ENCODE data around the gene SHD. TPM values are rescaled to one million over a fixed set of nuclear protein-coding genes. Genes with fewer than 3 reads are reported as not detected.

SHD gene
- total RNA-seq, 1 donor from 2014 or later: 0.79 TPM

GRCh38 chr19:4334929-4335570 is 56.0 kb downstream of the SHD start:
- H3K9ac ChIP-seq (ENCODE audit: low read length): no peak overlapping the region
- no peaks in the 10 kb centered on the region for H3K36me3 ChIP-seq (ENCODE audit: insufficient read depth, low read length)
- H3K4me1 Mint-ChIP-seq (ENCODE audit: low read depth, unreplicated experiment): peaks cover 2% of the 10 kb centered on the region
- H3K9me3 Mint-ChIP-seq (ENCODE audit: unreplicated experiment): peaks cover 9% of the 10 kb centered on the region
- no peaks in the 10 kb centered on the region for H4K20me1 ChIP-seq (ENCODE audit: insufficient read depth, low read length)
- H3K4me3 Mint-ChIP-seq (ENCODE audit: unreplicated experiment): no peak overlapping the region
- peaks cover 4% of the 10 kb centered on the region for H3K36me3 Mint-ChIP-seq (ENCODE audit: low read depth, unreplicated experiment)
- no peak overlapping the region for H3K27ac Mint-ChIP-seq (ENCODE audit: unreplicated experiment)
- H3K9me3 ChIP-seq (ENCODE audit: insufficient read depth, low read depth, low read length): no peaks in the 10 kb centered on the region
- H3K27me3 ChIP-seq (ENCODE audit: insufficient read depth, low read length): no peaks in the 10 kb centered on the region
- no peak overlapping the region for H3K27ac ChIP-seq (ENCODE audit: low read depth, low read length)
- H3K4me2 ChIP-seq (ENCODE audit: low read length): no peak overlapping the region
- peaks cover 6% of the 10 kb centered on the region for H3K4me1 ChIP-seq (ENCODE audit: insufficient read depth, low read length)
- no peak overlapping the region for H2AFZ ChIP-seq (ENCODE audit: low read depth, low read length)
- FAIRE-seq: no peak
- no peaks in the 10 kb centered on the region for H3K79me2 ChIP-seq (ENCODE audit: insufficient read depth, low read length)
- peaks cover 5% of the 10 kb centered on the region for H3K27me3 Mint-ChIP-seq (ENCODE audit: low read depth, unreplicated experiment)
- TF ChIP-seq EZH2 (IDR thresholded peaks at IDR 0.05; ENCODE audit: insufficient read depth, low read length) (no peak), CTCF (IDR thresholded peaks at IDR 0.05; ENCODE audit: insufficient read depth, low read depth, low read length) (no peak)
- H3K4me3 ChIP-seq (ENCODE audit: insufficient read depth, low read depth, low read length): no peak overlapping the region
- DNase-seq (ENCODE audit: low read depth): no peak

- DNase-seq (ENCODE audit: low read depth) (peak; percentile 27), FAIRE-seq (no peak)
- Histone ChIP-seq H3K9me3 (ENCODE audit: insufficient read depth, low read depth, low read length) (no peaks in the 10 kb centered on the region), H3K4me1 (ENCODE audit: insufficient read depth, low read length) (peaks cover 12% of the 10 kb centered on the region), H4K20me1 (ENCODE audit: insufficient read depth, low read length) (no peaks in the 10 kb centered on the region), H3K4me2 (ENCODE audit: low read length) (peak overlapping the region; percentile 87), H3K9ac (ENCODE audit: low read length) (peak overlapping the region; percentile 67), H3K27me3 (ENCODE audit: insufficient read depth, low read length) (no peaks in the 10 kb centered on the region), H3K27ac (ENCODE audit: low read depth, low read length) (no peak overlapping the region), H3K36me3 (ENCODE audit: insufficient read depth, low read length) (no peaks in the 10 kb centered on the region), H3K4me3 (ENCODE audit: insufficient read depth, low read depth, low read length) (peak overlapping the region; percentile 52), H2AFZ (ENCODE audit: low read depth, low read length) (peak overlapping the region; percentile 78), H3K79me2 (ENCODE audit: insufficient read depth, low read length) (no peaks in the 10 kb centered on the region)
- TF ChIP-seq CTCF (IDR thresholded peaks at IDR 0.05; ENCODE audit: insufficient read depth, low read depth, low read length) (no peak), EZH2 (IDR thresholded peaks at IDR 0.05; ENCODE audit: insufficient read depth, low read length) (no peak)
- Mint-ChIP-seq H3K4me1 (ENCODE audit: low read depth, unreplicated experiment) (peaks cover 5% of the 10 kb centered on the region), H3K36me3 (ENCODE audit: low read depth, unreplicated experiment) (peaks cover 4% of the 10 kb centered on the region), H3K27ac (ENCODE audit: unreplicated experiment) (peak overlapping the region; percentile 47), H3K27me3 (ENCODE audit: low read depth, unreplicated experiment) (peaks cover 5% of the 10 kb centered on the region), H3K4me3 (ENCODE audit: unreplicated experiment) (no peak overlapping the region), H3K9me3 (ENCODE audit: unreplicated experiment) (peaks cover 9% of the 10 kb centered on the region)
These were observed 58.9 kb downstream of the SHD start for GRCh38 chr19:4337906-4338440.
